ENCODE data around the gene TRPM3.

DNA sequence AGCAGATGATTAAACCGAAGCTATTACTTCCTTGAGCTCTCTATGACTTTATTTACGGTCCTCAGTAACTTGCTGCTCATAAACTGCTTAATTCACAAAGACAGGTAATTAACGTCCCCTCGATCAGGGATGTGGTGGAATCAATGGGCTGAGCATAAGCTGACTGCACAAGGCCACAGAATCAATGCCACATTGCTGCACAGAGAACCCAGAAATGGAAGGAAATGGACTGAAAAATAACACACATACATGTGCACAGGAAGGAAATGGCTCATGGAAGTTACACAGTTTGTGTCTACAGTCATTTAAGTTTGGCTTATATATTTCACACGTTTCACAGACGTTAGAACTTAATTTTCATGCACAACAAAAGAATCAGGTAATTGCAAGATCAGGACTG, 588.7 kb downstream of the TRPM3 start:
- no peak for TF ChIP-seq CTCF (IDR thresholded peaks at IDR 0.05 in 4 of 5, conservative IDR thresholded peaks at IDR 0.05 in 1 of 5)
- TF ChIP-seq POLR2A (IDR thresholded peaks at IDR 0.05), result no peak

All from gastrocnemius medialis (tissue), 4 donors.